DMS 273 treated with DMSO at 0.1 percent for 48 hours (cell line): ENCODE data around the gene RFX7.
A peak's percentile ranks its signal among the peaks of the same experiment; 100 is the strongest.

Experiments used
- DNase-seq: peaks from one replicate; lab custom pipeline; 2025; lab: John Stamatoyannopoulos, UW

The RFX7 gene

GRCh38 chr15:56126409-56126808 is 117.3 kb downstream of the RFX7 start:
- DNase-seq: no peak

DNA sequence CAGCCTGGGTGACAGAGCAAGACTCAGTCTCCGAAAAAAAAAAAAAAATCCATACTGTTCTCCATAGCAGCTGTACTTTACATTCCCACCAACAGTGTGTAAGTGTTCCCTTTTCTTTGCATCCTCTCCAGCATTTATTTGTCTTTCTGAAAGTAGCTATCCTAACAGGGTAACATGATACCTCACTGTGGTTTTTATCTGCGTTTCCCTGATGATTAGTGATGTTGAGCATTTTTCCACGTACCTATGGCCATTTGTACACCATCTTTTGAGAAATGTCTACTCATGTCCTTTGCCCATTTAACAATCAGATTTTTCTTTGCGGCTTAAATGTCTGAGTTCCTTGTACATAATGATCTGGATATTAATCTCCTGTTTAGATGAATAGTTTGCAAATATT is 119.3 kb downstream of the RFX7 start:
- DNase-seq: no peak

- no peak for DNase-seq
Observed at GRCh38 chr15:56105855-56106254, 137.8 kb downstream of the RFX7 start.

DNA sequence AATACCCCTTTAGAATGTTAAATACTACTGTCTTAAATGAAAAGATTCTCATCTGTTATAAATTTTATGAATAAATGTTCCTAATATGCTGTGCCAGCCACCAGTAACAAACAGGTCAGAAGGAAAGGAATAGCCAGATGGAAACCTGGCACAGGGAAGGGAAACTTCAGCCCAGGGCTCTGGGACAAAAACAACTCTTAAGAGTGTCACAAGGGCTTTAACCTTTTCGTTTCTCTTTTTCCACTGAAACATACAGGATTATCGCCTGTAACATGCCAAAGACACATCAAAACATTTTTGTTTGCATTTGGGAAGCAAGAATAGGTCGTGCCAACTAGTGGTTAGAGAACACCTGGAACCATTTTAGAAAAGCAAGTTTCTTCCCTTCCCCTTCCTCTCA is 141.2 kb downstream of the RFX7 start:
- no peak for DNase-seq

- DNase-seq: no peak
Observed at GRCh38 chr15:56099311-56099710, 144.4 kb downstream of the RFX7 start.

DNA sequence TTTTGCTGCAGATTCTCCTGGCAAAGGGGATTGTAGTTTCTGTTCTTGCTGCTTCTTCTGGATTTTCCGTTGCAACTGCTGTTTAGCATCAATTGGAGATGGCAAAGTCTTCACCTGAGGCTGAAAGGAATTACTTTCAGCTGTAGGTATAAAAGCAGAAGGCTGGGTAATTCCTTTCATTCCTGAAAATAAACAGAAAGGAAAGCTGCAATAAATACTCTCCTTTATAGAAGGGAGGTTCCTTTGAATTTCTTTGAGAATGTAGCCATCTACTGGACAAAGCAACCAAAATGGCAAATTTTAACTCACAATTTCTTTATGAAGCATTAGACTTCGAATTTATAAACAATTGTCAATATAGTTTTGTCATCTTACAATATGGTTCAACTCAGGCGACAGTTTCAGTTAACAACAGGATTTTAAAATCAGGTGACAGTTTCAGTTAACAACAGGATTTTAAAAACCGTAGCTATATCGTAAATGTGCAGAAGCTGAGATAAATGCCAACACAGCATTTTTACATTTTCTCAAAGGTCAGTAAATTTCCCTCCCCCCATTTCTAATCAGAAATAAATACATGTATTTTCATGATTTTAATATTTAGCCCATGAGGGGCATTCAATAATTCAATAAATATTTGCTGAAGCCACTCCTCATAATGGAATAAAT is 145.3 kb downstream of the RFX7 start:
- DNase-seq: no peak

DNA sequence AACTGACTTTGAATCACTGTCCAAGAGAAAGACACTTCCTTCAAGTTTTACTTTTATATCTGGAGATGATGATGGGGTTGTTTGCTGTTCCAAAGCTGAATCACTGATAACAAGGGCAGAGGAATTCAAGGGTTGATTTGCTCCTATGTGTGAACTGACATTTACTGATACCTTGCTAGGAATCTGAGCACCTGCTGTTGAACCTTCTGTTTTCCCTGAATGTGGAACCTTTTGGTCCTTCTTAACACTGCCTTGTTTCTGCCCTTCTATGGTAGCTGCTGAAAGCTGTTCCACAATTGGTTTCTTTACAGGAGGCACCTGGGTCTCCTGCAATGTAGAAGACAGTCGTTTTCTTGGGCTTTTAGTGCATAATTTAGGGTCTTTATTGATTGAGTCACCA is 148.3 kb downstream of the RFX7 start:
- no peak for DNase-seq

DNA sequence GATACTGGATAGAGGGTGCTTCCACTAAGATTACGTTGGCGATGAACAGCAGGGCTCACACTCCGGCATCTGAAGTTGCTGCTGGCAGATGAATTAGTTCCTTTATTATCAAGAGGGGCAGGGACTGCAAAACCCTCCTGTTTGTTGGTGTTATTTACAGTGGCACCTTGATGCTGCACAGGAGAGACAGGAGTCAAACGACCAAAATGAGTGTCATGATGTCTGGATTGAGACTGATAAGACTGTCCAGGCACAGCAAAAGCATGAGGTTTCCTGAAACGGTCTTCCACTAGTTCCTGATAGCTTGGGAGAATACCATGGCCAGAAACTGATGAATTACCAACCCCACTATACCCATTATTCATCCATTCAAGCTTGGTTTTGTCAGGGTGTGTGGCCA is 149.5 kb downstream of the RFX7 start:
- no peak for DNase-seq

- no peak for DNase-seq
Observed at GRCh38 chr15:56088389-56088788, 155.3 kb downstream of the RFX7 start.

GRCh38 chr15:56086566-56086965 is 157.1 kb downstream of the RFX7 start:
- DNase-seq: no peak

GRCh38 chr15:56082263-56082761 is 161.4 kb downstream of the RFX7 start:
- no peak for DNase-seq

DNA sequence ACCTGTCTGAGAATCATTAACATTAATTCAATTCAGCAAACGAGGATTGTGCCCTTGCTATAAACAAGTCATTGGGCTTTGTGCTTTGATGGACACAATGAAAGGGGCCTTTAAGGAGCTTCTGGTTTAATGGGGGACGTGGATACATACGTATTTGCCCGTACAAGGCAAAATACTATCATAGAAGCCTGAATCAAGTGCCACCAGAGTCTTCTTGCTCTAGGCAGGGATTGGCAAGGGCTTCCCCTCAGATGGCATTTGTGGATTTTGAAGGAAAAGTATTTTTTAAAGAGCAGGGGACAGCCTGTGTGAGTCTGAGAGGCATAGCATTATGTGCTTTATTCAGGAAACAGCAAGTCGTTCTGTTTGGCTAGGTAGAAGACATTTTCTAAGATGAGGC is 166.6 kb downstream of the RFX7 start:
- DNase-seq: no peak

GRCh38 chr15:56076640-56077039 is 167.0 kb downstream of the RFX7 start:
- peak; percentile 43 for DNase-seq

- DNase-seq: no peak
Observed at GRCh38 chr15:56074481-56075265, 169.0 kb downstream of the RFX7 start.

- DNase-seq: no peak
Observed at GRCh38 chr15:56064152-56064551, 179.5 kb downstream of the RFX7 start.

DNA sequence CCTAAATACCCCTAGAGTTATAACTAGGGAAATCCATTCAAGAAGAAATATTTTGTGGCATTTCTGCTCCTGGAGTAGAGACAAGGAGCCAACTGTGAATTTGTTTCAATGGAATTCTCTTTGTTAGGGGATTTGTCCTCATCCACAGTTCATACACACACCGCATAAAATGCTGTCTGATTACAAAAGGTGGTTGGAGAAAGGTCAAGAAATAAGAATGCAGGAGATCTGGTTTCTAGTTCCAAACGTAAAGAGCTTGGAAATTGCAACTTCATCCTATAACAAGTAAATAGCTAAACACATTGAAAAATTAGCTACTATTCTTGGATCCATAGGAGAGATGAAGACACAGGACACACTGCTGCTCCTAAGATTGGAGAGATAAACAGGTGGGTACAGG is 184.0 kb downstream of the RFX7 start:
- DNase-seq: no peak

- DNase-seq: peak; percentile 62
Observed at GRCh38 chr15:56058986-56059385, 184.7 kb downstream of the RFX7 start.

GRCh38 chr15:56056626-56057025 is 187.1 kb downstream of the RFX7 start:
- DNase-seq: no peak

DNA sequence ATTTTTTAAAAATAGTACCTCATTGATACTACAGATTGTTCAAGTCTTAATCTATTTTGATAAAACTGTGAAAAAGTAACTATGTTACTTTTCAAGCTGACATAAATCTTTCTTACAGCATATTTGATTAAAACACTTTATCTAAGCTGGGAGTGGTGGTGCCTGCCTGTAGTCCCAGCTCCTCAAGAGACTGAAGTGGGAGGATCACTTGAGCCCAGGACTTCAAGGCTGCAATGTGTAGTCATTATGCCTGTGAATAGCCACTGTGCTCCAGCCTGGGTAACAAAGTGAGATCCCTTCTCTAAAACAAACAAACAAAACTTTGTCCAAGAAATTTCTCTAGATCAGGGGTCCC is 190.7 kb downstream of the RFX7 start:
- no peak for DNase-seq

DNA sequence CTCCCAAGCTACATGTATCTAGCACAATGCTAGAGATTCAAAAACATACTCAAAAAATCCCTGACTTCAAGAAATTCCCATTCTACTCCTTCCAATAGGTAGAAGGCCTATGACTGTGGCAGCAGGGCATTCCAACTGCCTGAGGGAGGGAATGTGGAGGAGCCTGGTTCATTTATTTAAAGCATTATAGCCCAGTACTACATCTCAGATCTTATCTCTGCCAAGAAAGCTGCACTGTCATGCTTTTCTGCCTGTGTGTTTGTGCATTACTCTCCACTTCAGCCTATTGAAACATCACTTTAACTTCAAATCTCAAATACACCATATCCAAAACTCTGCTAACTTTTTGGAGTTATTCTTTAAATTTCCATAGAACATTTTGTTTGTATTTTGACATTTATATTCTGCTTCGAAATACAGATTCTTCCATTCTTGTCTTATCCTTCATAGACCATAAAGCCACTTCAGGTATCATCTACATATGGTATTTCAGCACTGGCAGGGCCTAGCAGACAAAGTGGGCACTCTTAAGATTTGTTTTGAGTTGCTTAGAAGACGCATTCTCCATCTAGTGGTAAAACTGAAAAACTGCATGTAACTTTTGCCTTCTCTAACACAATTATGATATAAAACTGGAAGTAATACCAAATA is 191.2 kb downstream of the RFX7 start:
- DNase-seq: peak; percentile 22

- no peak for DNase-seq
Observed at GRCh38 chr15:56051676-56052075, 192.0 kb downstream of the RFX7 start.

GRCh38 chr15:56049577-56049976 is 194.1 kb downstream of the RFX7 start:
- DNase-seq: no peak

DNA sequence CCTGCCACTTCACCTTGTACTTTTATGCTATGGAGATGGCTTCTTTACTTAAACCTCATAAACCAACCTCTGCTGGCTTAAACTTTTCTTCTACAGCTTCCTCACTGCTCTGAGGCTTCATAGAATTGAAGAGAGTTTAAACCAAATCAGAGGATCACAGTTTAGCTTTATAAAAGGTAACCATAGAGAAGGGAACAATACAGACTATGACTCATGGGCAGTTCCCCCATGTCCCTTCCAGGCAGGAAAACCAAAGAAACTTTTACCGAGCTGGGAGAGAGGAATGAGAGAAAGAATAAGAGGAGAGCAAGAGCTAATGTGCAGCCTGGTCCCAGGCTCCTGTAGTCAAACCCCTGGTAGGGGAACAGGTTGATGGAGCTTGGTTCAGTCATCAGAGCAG is 196.3 kb downstream of the RFX7 start:
- DNase-seq: no peak
